Measurements from ENCODE around the gene KCNIP1. TPM values are rescaled to one million over a fixed set of nuclear protein-coding genes. Genes with fewer than 3 reads are reported as not detected.

The KCNIP1 gene
- total and polyA plus RNA-seq, 2 of the 8 experiments (the other 6 are each of a cell fraction or from before 2014, with no cell fraction given), result 0.52 to 0.83 TPM

DNA sequence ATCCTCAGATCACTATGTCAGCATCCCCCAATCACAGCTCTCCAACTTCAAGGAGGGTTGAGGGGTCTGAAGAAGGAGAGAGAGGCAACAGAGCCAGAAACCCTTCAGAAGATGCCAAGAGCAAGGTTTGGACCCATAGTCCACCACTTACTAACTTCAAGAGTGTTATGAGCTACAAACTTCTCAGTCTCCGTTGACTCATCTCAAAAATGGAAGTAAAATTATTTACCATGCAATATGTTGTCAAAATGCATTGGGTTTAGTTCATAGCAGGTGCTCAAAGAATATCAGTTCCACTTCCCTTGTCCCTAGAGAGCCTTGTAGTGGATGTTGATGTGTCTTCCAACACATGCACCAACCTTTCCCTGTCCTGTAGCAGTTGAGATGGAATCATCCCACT lies 116.0 kb downstream of the KCNIP1 start:
- Histone ChIP-seq H4K20me1 (replicated peaks in 1 of 2; ENCODE audit: control insufficient read depth in 1 of 2, insufficient read depth in 2 of 2, low read length in 2 of 2) (no peaks in the 10 kb centered on the region), H3K9me3 (ENCODE audit: insufficient read depth in 2 of 2, low read depth in 1 of 2, low read length in 1 of 2) (no peaks in the 10 kb centered on the region), H3K27me3 (replicated peaks in 1 of 4; ENCODE audit: control insufficient read depth in 3 of 4, extremely low read depth in 1 of 4, insufficient read depth in 3 of 4, low read length in 3 of 4) (no peaks in the 10 kb centered on the region; a peak in 1 of 7 replicates), H3K9ac (replicated peaks in 1 of 4; ENCODE audit: extremely low read depth in 1 of 4, low read depth in 3 of 4, low read length in 3 of 4) (no peak overlapping the region), H3K56ac (replicated peaks; ENCODE audit: insufficient read length, low read depth, low read length) (no peak overlapping the region), H3K4me3 (ENCODE audit: extremely low read depth in 1 of 4, insufficient read depth in 2 of 4, low read depth in 3 of 4, low read length in 4 of 4) (no peak overlapping the region), H2BK5ac (ENCODE audit: low read depth, low read length) (no peak overlapping the region), H3K79me1 (ENCODE audit: low read depth, low read length) (no peaks in the 10 kb centered on the region), H2BK20ac (ENCODE audit: low read length) (no peak overlapping the region), H3K4ac (replicated peaks; ENCODE audit: insufficient read length, low read depth, low read length) (no peak overlapping the region), H3K23ac (ENCODE audit: insufficient read length) (no peak overlapping the region), H3K27ac (ENCODE audit: low read depth, low read length) (no peak overlapping the region), H3K36me3 (ENCODE audit: control insufficient read depth in 2 of 4, insufficient read depth in 4 of 4, low read length in 3 of 4) (no peaks in the 10 kb centered on the region), H2AFZ (ENCODE audit: low read length) (no peak overlapping the region), H3K4me2 (ENCODE audit: insufficient read depth in 1 of 2, low read depth in 2 of 2, low read length in 2 of 2) (no peak overlapping the region), H4K5ac (ENCODE audit: insufficient read length, low read depth, low read length) (no peak overlapping the region), H2BK12ac (ENCODE audit: low read depth, low read length) (no peak overlapping the region), H3K18ac (ENCODE audit: extremely low read depth, low read length) (no peak overlapping the region), H2BK15ac (ENCODE audit: low read length) (no peak overlapping the region), H2BK120ac (replicated peaks; ENCODE audit: low read depth, low read length) (no peak overlapping the region), H4K8ac (ENCODE audit: extremely low read depth, insufficient read depth, low read length) (no peak overlapping the region), H3K4me1 (replicated peaks in 1 of 4; ENCODE audit: control insufficient read depth in 3 of 4, insufficient read depth in 4 of 4, low read length in 3 of 4) (peaks cover 0 to 9% (median 7%) of the 10 kb centered on the region in 4 experiments; a peak in 4 of 7 replicates), H3K14ac (ENCODE audit: insufficient read length) (no peak overlapping the region), H2AK5ac (ENCODE audit: low read depth, low read length) (no peak overlapping the region), H3K23me2 (ENCODE audit: low read depth, low read length) (no peaks in the 10 kb centered on the region), H3K79me2 (ENCODE audit: control insufficient read depth in 1 of 2, insufficient read depth in 2 of 2, low read length in 2 of 2) (no peaks in the 10 kb centered on the region), H4K91ac (replicated peaks; ENCODE audit: insufficient read length, low read length) (no peak overlapping the region)
- 95% methylated on average over 1 of the region's 1 CpG; no CpG with 5 or more reads in 1 of the 2 experiments for WGBS, 2 experiments (ENCODE audit: extremely low coverage in 1 of 2, insufficient coverage in 1 of 2, insufficient read length in 1 of 2, insufficient replicate concordance in 2 of 2, low coverage in 1 of 2, low lambda C conversion rate in 2 of 2, missing lambda C conversion rate in 1 of 2)
- POLR2A ChIA-PET (ENCODE audit: partially characterized antibody), result interaction anchor here (0.6 kb wide), 1 partner anchor 12 kb away, joined by 4 read pairs; no protein-coding TSS in a partner anchor
- FAIRE-seq (no peak), DNase-seq (ENCODE audit: low read depth in 1 of 2, low spot score in 2 of 2) (no peak)
- CTCF ChIA-PET (ENCODE audit: partially characterized antibody), result interaction anchor here (0.6 to 39.4 kb wide), 11 partner anchors 6 to 212 kb away, joined by 3 to 982 read pairs (median 4); no protein-coding TSS in a partner anchor
- no peak for TF ChIP-seq CBX8 (IDR thresholded peaks at IDR 0.05; ENCODE audit: borderline replicate concordance, low read depth, low read length)
- no peak for TF ChIP-seq POU5F1 (IDR thresholded peaks at IDR 0.05; ENCODE audit: low read depth, low read length)
- TF ChIP-seq SAP30 (IDR thresholded peaks at IDR 0.05; ENCODE audit: insufficient read depth, insufficient replicate concordance, low read length), result no peak
- no peak for TF ChIP-seq GTF2F1 (IDR thresholded peaks at IDR 0.05; ENCODE audit: borderline replicate concordance, low read depth, low read length)
- no peak for TF ChIP-seq MAFK (IDR thresholded peaks at IDR 0.05; ENCODE audit: low read depth, low read length)
- TF ChIP-seq RXRA (IDR thresholded peaks at IDR 0.05; ENCODE audit: insufficient read depth, low read depth, low read length), result no peak
- TF ChIP-seq SP1 (IDR thresholded peaks at IDR 0.05; ENCODE audit: low read depth, low read length), result no peak
- TF ChIP-seq CHD1 (IDR thresholded peaks at IDR 0.05; ENCODE audit: low read depth, low read length), result no peak
- TF ChIP-seq POLR2AphosphoS5 (IDR thresholded peaks at IDR 0.05; ENCODE audit: low read depth, low read length), result no peak
- TF ChIP-seq SIN3A (conservative IDR thresholded peaks at IDR 0.05 in 1 of 2, IDR thresholded peaks at IDR 0.05 in 1 of 2; ENCODE audit: low read depth in 1 of 2, low read length in 2 of 2), result no peak
- no peak for TF ChIP-seq KDM4A (IDR thresholded peaks at IDR 0.05; ENCODE audit: low read depth, low read length, severe bottlenecking)
- no peak for TF ChIP-seq RAD21 (IDR thresholded peaks at IDR 0.05 in 1 of 2, conservative IDR thresholded peaks at IDR 0.05 in 1 of 2; ENCODE audit: low read depth in 2 of 2, low read length in 2 of 2)

Data from H1 (cell line).